DMS114 treated with DMSO at 0.1 percent for 48 hours (cell line): Measurements from ENCODE around the gene NME3.

Source experiments
- DNase-seq: peaks from one replicate; lab custom pipeline; 2025; ENCODE audit not compliant: unreplicated experiment; lab: John Stamatoyannopoulos, UW

Gene NME3

DNA sequence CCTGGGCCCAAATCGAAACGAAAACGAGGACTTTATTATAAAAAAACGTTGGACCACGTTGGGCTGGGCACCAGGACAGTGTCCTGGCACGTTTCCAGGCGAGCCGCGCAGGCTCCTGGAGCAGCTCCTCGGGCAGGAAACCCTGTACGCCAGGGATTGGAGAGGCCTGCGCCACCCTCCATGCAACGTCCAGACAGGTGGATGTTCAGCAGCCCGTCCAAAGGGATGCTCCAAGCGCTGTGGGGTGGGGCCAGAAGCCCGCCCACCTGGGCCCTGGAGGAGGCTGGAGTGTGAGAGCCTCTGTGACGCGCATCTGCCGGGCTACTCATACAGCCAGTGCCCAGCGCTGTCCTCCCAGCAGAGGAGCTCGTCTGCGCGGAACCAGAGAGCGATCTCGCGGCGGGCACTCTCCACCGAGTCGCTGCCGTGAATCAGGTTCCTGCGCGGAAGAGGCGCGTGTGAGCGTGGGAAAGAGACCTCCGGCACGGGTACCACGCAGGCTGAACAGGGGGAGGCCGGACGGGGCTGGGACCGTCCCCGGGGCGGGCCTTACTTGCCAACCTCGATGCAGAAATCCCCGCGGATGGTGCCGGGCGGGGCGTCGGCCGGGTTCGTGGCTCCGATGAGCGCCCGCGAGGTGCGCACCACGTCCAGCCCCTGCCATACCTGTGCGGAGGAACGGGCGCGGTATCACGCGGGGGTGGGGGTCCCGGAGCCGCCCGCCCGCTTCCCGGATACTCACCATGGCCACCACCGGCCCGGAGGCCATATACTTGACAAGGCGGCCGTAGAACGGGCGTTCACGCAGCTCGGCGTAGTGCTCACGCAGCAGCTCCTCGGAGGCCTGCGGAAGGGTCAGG is 785 bp downstream of the NME3 start:
- no peak for DNase-seq

DNA sequence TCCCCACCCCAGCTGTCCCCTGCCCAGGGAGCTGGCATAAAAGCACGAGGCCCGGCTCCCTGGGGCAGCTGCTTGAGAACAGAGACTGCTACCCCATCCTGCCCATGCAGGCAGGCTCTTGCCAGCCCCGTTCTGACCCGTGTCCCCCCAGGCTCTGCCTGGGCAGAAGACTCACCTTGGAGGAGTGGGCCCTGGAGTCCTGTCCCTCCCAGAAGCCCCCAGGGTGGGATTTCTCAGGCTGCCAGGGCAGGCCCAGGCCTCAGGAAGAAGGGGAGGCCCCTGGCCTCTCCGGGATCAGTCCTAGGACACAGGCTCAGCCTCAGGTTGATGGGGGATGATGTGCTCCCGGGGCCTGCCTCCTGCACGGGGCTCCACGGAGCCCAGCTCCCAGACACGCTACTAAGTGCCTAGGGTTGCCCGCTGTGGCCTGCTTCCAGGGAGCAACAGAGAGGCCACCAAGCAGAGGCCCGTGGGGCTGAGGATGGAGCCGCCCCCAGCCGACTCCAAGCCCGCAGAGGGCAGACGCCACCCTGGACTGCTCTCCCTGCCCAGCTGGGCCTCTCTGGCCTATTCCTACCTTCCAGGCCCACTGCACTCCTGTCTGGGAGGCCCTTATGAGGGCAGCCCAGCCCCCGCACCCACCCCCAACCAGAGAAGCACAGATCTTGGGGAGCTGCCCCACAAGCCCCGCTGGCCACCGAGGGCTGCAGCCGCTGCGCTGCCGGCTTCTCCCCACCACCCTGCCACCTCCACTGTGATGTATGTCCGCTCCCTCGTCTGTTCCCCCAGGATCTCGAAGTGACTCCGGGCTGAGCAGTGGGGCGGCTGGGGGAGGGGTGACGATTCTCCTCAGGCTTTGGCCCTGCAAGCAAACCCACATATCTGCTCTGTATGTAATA is 1.7 kb downstream of the NME3 start:
- DNase-seq = no peak

DNA sequence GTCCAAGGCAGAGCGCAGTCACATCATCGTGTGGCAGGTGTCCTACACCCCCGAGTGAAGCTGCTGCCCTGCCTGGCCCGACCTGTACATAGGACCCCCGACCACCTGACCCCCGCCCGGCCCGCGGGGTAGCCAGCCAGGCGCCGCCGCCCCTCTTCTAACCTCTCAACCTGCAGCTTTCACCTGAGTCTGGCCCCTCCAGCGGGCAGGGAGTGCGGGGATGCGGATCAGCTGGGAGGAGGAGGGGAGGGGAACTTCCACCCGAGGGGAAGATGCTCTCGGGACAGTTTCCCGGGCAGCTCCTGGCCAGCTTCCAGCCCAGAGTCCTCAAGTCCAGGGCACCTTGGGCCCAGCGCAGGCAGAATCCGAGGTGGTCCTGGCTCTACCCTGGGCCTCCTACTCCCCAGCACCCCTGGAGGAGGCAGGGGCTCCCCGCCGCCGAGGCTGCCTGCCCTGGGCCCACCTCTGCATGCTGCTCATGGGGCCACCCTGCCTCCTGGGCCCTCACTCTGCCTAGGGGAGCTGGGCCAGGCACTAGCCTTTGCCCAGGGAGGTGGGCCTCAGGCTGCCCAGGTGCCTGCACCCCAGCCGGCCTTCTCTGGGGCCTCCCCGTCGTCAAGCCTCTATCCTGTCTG is 2.5 kb downstream of the NME3 start:
- DNase-seq = no peak

DNA sequence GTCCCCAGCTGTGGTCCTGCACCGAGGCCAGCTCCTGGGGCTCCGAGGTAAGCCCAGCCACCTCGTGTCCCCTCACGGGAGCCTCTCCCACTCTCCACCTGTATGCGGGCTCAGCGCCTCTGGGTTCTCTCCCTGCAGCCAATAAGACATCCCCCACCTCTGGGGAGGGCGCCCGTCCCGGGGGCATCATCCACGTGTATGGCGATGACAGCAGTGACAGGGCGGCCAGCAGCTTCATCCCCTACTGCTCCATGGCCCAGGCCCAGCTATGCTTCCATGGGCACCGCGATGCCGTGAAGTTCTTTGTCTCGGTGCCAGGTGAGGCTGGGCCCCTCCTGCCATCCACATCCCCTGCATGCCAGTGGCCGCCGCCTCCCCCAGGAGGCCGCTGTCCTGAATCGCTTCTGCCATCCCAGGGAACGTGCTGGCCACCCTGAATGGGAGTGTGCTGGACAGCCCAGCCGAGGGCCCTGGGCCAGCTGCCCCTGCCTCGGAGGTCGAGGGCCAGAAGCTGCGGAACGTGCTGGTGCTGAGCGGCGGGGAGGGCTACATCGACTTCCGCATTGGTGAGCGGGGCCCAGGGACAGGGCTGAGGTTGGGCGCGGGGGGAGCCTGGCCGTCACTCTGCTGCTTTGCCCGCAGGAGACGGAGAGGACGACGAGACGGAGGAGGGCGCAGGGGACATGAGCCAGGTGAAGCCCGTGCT is 3.1 kb downstream of the NME3 start:
- DNase-seq = no peak

DNA sequence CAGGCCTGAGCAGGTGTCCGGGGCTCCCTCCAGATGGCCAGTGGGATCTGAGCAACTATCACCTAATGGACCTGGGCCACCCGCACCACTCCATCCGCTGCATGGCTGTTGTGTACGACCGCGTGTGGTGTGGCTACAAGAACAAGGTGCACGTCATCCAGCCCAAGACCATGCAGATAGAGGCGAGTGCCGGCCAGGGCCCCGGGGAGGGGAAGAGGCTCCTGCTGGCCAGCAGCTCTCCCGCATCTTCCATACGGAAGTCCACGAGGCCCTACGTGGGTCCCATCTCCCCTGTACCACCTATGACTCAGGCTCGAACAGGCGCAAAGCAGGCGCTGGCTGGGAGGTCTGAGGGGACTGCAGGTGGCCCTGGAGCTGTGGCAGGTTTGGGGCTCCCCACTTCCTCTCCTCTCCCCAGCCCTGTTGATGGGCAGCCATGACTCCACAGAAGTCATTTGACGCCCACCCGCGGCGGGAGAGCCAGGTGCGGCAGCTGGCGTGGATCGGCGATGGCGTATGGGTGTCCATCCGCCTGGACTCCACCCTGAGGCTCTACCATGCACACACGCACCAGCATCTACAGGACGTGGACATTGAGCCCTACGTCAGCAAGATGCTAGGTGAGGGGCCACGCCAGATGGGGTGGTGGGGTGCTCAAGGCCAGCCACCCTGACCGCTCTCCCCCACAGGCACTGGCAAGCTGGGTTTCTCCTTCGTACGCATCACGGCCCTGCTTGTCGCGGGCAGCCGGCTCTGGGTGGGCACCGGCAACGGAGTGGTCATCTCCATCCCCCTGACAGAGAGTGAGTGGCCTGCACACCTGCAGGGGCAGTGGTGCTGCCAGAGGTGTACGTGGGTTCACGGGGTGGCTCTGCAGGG is 4.0 kb downstream of the NME3 start:
- DNase-seq = no peak

DNA sequence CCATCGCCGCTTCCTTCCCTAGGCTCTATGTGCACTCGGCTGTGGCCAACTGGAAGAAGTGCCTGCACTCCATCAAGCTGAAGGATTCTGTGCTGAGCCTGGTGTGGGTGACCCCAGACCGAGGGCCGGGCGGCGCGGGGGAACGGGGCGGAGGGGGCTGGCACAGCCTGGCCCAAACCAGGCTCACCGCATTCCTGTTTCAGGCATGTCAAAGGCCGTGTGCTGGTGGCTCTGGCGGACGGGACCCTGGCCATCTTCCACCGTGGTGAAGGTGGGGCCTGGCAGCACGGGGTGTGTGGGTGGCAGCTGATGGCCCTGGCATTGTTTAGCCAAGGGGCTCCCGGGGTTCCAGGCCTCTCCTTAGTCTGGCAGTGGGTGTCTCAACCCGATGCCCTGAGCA is 4.6 kb downstream of the NME3 start:
- DNase-seq = no peak

DNA sequence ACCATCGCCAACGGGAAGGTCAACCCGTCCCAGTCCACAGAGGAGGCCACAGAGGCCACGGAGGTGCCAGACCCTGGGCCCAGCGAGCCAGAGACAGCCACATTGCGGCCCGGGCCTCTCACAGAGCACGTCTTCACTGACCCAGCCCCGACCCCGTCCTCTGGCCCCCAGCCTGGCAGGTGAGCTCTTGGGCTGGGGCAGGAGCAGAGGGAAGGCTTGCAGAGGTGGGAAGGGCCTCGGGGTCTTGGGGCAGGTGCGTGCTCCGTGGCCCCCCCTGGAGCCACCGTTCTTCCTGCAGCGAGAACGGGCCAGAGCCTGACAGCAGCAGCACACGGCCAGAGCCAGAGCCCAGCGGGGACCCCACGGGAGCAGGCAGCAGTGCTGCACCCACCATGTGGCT is 5.1 kb downstream of the NME3 start:
- DNase-seq = no peak

DNA sequence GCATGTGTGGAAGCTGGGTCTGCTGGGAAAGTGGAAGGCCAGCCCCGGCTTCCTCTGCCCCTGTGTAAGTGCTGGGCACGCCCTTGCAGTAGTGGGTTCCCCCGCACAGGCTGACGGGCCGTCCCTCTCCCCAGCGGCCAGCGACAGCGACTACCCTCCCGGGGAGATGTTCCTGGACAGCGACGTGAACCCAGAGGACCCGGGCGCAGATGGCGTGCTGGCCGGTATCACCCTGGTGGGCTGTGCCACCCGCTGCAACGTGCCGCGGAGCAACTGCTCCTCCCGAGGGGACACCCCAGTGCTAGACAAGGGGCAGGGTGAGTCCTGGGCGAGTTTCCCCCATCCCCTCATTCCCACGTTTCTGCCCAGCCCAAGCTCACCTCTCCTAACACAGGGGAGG is 5.5 kb downstream of the NME3 start:
- no peak for DNase-seq

DNA sequence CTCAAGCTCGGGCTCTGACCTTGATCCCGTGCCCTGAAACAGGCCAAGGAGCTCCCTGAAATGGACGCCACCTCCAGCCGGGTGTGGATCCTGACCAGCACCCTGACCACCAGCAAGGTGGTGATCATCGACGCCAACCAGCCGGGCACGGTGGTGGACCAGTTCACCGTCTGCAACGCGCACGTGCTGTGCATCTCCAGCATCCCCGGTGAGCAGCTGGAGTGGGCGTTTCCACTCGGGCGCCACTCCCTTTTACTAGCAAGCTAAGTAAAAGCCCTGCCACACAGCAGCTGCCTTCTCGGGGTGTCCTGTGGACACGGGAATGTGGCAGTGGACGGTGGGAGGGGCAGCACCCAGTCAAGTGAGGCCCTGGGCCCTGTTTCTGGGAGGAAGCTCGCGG is 6.4 kb downstream of the NME3 start:
- no peak for DNase-seq

DNA sequence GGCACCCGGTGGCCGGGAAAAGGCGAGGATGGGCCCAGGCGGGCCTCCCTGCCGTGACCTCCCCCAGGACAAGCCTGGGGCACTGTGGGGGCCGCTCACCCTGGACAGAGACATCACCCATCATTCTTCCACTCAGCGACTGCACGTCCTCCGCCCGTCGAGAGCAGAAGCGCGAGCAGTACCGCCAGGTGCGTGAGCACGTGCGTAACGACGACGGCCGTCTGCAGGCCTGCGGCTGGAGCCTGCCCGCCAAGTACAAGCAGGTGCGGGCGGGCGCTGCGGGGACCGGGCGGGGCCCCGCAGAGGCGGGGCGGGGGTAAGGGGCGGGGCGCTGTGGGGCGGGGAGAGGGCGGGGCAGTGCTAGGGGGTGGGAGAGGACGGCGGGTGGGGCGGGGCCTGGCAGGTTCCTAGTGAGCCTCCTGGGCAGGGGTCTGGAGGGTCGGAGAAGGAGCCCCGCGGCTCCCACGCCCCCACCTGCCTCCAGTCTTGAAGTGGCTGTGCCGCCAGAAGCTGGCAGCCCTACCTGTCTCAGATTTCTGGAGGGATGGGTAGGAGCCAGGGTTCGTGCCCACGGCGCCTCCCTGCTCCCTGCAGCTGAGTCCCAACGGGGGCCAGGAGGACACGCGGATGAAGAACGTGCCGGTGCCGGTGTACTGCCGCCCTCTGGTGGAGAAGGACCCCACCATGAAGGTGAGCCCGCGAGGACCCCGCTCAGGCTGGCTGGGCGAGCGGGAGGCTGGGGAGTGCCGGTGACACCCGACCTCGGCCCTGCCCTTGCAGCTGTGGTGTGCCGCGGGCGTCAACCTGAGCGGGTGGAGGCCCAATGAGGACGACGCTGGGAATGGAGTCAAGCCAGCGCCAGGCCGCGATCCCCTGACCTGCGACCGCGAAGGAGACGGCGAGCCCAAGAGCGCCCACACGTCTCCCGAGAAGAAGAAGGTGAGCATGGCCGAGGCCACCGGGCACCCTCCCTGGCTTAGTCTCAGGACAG is 7.5 kb downstream of the NME3 start:
- DNase-seq = no peak

DNA sequence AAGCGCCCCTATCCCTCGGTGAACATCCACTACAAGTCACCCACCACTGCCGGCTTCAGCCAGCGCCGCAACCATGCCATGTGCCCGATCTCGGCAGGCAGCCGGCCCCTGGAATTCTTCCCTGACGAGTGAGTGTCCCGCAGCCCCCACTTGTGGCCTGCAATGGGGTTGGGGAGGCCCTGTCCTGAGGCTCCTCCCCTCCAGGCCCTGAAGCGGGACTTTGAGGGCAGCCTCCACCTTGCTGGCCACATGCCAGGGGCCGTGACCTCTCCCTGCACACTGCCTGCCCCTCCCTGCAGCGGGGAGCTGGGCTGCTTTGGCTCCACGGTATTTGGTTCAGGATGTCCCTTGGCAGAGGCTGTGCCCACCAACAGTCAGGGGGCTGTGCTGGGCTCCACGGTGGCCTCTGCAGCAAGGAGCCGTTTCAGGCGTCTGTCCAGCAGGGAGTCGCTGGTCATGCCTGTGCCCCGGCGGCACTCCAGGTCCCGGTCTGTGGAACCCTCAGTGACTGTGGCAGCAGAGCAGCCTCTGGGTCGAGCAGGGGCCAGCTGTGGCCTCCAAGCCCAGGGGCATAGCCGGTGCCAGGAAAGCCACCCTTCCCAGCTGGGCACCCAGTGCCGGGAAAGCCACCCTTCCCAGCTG is 8.3 kb downstream of the NME3 start:
- no peak for DNase-seq

DNA sequence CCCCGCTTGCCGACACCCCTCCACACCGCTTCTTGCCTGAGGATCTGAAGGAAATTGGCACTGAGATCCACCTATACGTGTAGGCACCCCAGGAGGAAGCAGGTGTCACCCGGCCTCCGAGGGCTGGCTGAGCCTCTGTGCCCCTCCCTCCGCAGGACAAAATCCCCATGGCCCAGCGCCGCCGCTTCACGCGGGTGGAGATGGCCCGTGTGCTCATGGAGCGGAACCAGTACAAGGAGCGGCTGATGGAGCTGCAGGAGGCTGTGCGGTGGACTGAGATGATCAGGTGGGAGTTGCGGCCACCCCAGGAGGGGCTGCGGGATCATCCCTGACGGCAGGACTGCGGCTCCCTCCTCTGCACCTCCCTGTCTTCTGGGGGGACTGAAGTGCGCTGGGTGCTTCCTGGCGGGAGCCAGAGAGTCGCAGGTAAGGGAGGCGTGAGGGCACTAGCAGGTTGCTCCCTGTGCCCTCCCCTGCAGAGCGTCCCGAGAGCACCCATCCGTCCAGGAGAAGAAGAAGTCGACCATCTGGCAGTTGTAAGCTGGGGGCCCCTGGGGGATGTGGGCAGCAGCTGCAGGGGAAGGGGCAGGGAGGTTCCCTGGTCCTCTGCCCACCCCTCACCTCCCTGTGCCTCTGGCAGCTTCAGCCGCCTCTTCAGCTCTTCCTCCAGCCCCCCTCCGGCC is 9.0 kb downstream of the NME3 start:
- DNase-seq = no peak

DNA sequence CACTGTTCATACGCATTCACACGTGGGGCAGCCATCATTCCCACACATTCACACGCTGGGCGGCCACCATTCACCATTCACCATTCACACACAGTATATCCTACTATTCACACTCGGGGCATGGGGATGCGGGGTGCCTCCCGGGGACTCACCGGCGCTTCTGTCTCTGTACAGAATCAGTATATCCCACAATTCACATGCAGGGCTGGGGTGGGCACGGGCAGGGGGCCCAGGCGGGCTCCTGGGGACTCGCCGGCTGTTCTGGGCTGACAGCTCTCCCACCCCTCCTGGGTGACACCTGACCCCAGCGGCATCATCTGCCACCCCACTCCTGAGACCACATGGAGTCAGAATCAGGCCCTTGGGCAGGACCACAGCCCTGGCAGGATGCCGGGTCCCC is 9.6 kb downstream of the NME3 start:
- no peak for DNase-seq

DNA sequence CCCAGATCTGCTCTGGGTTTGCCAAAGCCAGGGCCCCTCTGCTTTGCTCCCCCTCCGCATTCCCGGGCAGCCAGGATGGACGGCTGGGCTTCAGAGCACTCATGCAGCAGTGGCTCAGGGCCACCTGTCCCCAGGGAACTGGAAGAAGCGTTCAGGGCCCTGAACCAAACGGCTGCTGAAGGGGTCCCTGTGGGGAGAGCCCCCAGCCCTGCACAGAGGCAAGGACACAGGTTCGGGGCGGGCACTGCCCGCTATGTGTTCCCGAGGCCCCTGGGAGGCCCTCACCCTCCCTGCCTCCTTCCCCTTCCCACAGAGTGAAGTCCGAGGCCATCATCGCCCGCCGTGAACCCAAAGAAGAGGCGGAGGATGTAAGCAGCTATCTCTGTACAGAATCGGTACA is 10.4 kb downstream of the NME3 start:
- no peak for DNase-seq

DNA sequence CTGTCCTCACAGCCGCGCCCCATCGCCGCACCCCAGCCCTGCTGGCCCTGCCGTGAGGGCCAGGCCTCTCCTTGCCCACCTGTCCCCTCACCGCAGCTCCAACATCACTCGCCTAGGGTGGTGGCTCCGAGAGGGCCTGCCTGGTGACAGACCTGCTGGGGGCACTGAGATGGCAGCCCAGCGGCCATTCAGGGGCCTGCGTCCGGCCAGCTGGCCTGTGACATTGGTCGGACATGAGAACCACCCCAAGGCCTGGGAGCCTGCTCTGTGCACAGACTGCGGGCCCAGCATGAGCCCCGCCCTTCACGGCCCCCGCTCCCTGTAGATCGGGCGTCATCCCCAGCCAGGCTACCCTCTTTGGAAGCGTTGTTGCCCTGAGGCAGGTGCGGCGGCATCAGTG is 11.8 kb downstream of the NME3 start:
- DNase-seq = no peak

DNA sequence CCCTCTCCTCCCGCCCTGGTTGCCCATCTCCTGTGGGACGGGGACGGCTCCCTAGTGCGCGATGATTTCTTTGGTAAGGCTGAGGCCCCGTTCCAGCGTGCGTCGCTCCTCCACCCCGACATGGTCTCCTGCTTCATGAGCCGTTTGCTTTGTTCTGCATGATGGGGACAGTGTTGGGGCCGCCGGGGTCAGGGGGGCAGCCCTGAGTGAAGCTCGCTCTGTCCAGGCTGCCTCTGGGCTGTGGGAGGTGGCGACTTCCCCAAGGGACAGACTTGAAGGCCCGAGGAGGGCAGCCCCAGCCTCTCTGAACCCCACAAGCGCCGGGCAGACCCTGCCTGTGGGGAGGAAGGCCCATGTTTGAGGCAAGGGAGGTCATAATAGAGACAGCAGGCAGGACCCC is 12.4 kb downstream of the NME3 start:
- DNase-seq = no peak

DNA sequence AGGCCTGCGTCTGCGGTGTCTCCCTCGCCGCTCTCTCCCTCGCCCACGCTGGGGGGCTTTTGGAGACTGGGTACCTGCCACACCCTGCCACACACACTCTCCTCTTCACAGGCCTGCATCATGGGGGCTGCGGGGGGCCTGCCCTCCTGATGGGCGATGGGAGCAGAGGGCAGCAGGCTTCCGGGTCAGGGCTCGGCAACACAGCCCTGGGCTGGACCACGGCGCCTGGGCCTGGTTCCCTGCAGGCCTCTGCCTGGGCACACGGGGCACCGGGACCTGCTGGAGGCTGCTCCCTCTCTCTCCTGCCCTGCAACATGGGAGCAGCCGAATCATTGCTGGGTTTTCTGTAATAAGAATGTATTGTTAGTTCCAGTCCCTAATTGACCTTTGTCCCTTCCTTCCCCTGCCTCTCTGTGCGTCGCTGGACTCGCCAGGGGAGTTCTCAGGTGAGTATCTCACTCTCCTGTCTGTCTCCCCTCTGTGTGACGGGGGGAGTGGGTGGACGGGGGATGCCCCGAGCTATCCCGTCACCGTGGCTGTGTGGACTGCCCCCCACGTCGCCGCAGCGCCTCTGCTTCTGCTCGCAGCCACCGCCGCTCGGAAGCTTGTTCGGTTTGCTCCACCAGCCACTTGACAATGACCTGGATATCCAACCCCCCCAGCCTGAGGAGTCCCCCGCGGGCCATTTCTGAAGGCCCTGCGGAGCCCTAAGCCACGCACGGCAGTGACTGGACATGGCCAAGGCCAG is 13.5 kb downstream of the NME3 start:
- no peak for DNase-seq
